ENCODE measurements around the gene MED27. TPM values are rescaled to one million over a fixed set of nuclear protein-coding genes. Genes with fewer than 3 reads are reported as not detected.

MED27 gene
- total RNA-seq, 3 donors from 2014 or later = 13.0 to 16.3 (median 14.4) TPM

DNA sequence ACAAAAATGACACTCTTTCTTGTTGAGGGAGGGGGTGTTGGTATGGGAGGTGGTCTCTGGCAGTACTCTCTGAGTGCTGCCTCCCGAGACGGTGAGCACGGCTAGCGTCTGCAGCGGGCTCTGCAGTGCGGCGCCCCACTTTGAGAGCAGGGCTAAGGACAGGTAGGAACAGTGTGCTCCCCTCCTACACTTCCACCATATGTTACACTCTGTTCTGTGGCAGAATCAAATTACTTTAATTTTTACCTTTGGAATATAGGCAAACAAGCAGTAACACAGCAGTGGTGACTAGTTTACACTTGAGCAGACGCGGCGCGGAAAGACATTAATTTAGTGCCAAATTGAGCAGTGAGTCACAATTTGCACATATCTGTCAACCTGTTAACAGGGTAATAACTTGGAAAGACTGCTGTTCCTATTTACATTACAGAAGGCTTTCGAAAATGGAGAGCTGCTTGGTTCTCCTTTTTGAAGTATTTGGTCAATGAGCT lies 136.3 kb downstream of the MED27 start:
- H3K9me3 ChIP-seq = no peaks in the 10 kb centered on the region
- no peak for DNase-seq
- intact Hi-C loops (cut with DNase I, micrococcal nuclease) = no loop called here
- no peak for ATAC-seq
- no peak overlapping the region for H3K4me3 ChIP-seq
- no peaks in the 10 kb centered on the region for H3K36me3 ChIP-seq (ENCODE audit: low read depth)
- no peaks in the 10 kb centered on the region for H3K4me1 ChIP-seq (ENCODE audit: low read depth)
- TF ChIP-seq, protein P1, sequence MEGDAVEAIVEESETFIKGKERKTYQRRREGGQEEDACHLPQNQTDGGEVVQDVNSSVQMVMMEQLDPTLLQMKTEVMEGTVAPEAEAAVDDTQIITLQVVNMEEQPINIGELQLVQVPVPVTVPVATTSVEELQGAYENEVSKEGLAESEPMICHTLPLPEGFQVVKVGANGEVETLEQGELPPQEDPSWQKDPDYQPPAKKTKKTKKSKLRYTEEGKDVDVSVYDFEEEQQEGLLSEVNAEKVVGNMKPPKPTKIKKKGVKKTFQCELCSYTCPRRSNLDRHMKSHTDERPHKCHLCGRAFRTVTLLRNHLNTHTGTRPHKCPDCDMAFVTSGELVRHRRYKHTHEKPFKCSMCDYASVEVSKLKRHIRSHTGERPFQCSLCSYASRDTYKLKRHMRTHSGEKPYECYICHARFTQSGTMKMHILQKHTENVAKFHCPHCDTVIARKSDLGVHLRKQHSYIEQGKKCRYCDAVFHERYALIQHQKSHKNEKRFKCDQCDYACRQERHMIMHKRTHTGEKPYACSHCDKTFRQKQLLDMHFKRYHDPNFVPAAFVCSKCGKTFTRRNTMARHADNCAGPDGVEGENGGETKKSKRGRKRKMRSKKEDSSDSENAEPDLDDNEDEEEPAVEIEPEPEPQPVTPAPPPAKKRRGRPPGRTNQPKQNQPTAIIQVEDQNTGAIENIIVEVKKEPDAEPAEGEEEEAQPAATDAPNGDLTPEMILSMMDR (IDR thresholded peaks at IDR 0.05) = no peak

GRCh38 chr9:131942146-131942720 lies 137.4 kb downstream of the MED27 start:
- intact Hi-C loops (cut with DNase I, micrococcal nuclease) = no loop called here
- TF ChIP-seq, protein P1 (IDR thresholded peaks at IDR 0.05) = no peak
- DNase-seq = no peak
- Histone ChIP-seq H3K4me1 (ENCODE audit: low read depth) (no peaks in the 10 kb centered on the region), H3K4me3 (no peak overlapping the region), H3K36me3 (ENCODE audit: low read depth) (no peaks in the 10 kb centered on the region), H3K9me3 (no peaks in the 10 kb centered on the region)
- no peak for ATAC-seq

DNA sequence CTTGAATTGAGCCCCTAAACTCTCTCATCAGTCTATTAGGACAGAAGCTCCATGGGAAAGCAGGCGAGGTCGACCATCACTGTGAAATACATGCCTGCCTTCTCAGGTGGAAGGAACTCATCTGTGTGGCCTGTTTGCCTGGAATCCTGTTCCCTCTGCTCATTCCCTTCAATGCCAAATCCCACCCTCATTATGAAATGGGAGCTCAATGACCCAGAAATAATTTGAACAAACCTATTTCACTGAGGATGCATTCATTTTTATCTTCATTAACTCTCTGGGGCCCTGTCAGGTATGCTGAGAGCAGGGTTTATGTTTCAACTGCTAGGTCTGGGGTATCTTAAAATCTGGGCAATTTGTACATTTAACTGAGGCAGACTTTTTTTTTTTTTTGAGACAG lies 142.2 kb downstream of the MED27 start:
- TF ChIP-seq, protein P1 (IDR thresholded peaks at IDR 0.05) = no peak
- H3K4me3 ChIP-seq = no peak overlapping the region
- no peaks in the 10 kb centered on the region for H3K4me1 ChIP-seq (ENCODE audit: low read depth)
- H3K36me3 ChIP-seq (ENCODE audit: low read depth) = no peaks in the 10 kb centered on the region
- H3K9me3 ChIP-seq = no peaks in the 10 kb centered on the region
- ATAC-seq (no peak), DNase-seq (no peak)
- intact Hi-C loops (cut with DNase I, micrococcal nuclease) = loop anchor here in 1 of 2 donors (10.0 kb wide), 1 partner anchor 63 kb away; no protein-coding TSS in a partner anchor

DNA sequence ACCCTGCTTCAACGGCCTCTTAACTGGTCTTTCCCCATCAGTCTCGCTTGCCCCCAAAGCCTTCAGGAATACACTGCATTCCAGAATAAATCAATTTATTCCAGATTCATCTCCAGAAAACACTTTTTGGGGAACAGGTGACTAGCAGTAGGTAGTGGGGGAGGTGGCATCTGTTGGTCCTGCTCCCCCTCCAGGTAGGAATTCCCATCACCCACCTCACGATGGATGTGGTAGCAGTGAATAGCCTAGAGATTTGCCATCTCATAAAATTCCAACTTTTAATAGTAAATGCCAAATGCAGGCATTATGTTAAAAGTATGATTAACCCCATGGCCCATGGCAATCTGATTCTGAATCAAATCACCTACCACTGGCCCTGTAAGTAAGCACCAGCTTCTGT lies 142.7 kb downstream of the MED27 start:
- TF ChIP-seq, protein P1 (IDR thresholded peaks at IDR 0.05) = no peak
- DNase-seq (no peak), ATAC-seq (no peak)
- intact Hi-C loops (cut with DNase I, micrococcal nuclease) = loop anchor here in 1 of 2 donors (10.0 kb wide), 1 partner anchor 62 kb away; no protein-coding TSS in a partner anchor
- Histone ChIP-seq H3K9me3 (no peaks in the 10 kb centered on the region), H3K4me3 (no peak overlapping the region), H3K36me3 (ENCODE audit: low read depth) (no peaks in the 10 kb centered on the region), H3K4me1 (ENCODE audit: low read depth) (no peaks in the 10 kb centered on the region)

GRCh38 chr9:131934673-131935072 lies 145.0 kb downstream of the MED27 start:
- no peak for DNase-seq
- no peaks in the 10 kb centered on the region for H3K4me1 ChIP-seq (ENCODE audit: low read depth)
- H3K9me3 ChIP-seq = no peaks in the 10 kb centered on the region
- H3K4me3 ChIP-seq = no peak overlapping the region
- TF ChIP-seq, protein P1 (IDR thresholded peaks at IDR 0.05) = no peak
- intact Hi-C loops (cut with DNase I, micrococcal nuclease) = loop anchor here in 1 of 2 donors (10.0 kb wide), 1 partner anchor 60 kb away; no protein-coding TSS in a partner anchor
- no peak for ATAC-seq
- no peaks in the 10 kb centered on the region for H3K36me3 ChIP-seq (ENCODE audit: low read depth)

Measured in mucosa of descending colon (tissue), 3 donors.